Stimulated activated CD4-positive, alpha-beta T cell treated with anti-CD3 and anti-CD28 coated beads, Interleukin-12 subunit alpha, Interleukin-12 subunit beta, amount 100 ng/mL, for 48 hours (primary cell): Measurements from ENCODE around the gene RSPO3.
"Not testable (repeated sequence)": the region's sequence is repeated elsewhere in the genome, so short reads cannot be mapped to it uniquely, and the experiment has no call there.

ENCODE experiments used
- DNase-seq, 3 donors: peaks; one replicate each; pipeline ENCODE4 v3.0.0-alpha.2; 2020; ENCODE audit warnings: low read depth in 2 of 3, low spot score in 1 of 3

Gene RSPO3

DNA sequence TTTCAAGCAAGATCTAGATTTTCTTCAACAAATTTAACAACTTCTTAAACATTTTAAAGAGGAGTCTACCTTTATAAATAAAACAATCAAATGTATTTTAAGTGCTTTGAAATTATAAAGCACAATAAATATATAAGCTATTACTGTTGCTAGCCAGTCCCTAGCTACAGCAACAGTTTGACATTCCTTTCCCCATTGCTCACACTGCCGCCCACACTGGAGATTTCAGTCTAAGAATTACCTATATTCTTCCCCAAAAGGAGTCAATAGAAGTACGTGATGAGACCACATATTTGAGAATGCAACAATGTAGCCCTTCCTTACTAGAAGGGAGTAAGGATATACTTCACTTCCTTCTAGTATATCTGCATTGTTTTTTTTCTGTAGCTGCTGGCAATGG is 82.8 kb downstream of the RSPO3 start:
- no peak for DNase-seq

DNA sequence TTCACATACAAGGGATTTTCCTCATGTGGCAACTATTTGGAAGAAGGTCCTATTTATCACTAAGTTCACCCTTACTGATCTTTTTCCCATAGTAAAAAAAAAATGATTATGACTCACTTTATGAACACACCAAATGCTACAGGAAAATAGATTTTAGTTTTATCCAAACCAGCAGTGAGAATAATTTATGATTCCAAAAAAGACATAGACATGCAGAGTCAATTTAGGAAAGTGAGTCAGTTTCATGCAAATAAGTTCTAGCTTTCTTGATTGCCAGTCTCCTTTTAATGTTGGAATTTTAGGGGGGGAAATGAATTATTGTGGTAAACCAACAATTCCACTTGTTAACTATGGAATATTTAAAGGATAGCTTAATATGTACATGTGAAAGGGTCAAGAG is 84.2 kb downstream of the RSPO3 start:
- no peak for DNase-seq

DNA sequence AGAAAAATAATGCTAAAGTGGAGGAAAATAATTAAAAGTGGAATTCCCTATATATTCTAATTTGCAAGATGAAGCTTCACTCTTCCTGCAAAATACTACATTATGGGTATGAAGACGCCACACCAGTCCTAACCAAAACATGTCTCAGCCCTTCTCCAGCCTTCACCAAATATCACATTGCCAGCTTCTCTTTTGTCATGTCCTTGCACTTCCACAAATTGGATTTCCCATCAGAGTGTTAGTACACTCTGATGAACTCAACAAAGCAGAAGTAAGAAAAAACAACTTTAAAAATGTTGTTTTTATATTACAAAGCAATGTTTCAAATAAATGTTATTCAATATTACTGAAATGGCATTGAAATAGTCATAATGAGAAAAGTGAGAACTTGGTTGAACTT is 85.8 kb downstream of the RSPO3 start:
- no peak for DNase-seq

DNA sequence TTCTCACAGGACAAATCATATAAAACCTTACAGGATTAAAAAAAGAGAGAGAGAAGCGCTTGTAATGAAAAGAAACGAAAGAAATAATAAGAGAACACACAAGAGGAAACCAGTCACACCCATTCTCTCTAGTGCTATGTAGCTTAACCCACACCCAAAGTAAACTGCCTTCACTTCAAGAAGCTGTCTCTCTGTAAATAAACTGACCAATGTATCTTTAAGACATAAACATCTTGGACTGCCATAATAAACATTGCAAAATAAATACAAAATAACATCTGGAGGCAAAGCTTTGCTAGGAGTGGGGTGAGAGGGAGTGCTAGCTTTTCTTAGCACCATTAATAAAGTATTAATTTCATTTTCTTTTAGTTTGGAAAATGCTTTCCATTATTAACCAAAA is 86.6 kb downstream of the RSPO3 start:
- no peak for DNase-seq

DNA sequence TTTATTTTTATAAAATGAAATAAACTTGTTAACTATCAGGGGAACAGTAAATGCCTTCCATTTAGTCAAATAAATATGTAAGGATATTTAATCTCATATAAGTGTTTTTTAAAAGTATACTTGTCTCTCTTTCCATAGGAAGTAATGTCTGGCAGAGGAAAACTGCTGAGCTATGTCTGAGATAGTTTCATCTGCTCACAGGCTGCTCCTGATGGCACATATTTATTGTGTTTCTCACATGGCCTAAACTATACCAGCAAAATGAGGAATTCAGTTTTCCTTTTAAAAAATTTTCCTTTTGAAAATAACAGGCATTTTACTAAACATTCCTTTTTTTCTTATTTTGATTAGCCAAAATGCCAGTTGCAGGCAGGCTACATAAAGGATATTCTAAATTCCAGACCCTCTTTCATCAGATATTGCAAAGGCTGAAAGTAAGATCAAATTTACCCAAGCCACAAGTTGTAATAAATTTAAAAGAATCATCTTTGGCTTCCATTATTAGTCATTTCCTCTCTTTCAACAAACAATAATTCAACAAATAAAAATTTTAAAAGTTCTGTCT is 88.1 kb downstream of the RSPO3 start:
- DNase-seq: no peak

DNA sequence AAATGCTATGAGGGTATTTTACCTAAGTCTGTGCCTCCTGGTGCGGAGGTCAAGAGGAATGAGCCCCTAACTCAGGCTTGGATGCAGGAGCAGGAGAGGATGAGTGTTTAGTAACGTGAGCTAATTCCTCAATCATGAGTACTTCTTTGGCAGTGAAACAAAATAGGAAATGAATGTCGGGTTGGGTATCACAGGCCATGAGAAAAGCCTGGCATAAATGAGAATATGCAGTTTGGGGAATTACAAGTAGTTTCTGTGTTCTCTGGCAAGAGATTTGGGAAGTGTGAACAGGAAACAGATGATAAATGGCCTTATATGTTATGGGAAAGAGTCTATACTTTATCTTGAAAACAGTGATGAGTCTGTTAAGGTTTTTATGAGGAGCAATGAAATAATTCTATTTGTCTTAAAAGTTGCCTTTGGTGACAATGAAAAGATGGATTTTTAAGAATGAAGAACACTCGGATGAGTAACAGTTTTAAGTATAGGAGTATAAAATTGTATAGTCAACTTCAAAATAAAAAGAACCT is 89.2 kb downstream of the RSPO3 start:
- no peak for DNase-seq

DNA sequence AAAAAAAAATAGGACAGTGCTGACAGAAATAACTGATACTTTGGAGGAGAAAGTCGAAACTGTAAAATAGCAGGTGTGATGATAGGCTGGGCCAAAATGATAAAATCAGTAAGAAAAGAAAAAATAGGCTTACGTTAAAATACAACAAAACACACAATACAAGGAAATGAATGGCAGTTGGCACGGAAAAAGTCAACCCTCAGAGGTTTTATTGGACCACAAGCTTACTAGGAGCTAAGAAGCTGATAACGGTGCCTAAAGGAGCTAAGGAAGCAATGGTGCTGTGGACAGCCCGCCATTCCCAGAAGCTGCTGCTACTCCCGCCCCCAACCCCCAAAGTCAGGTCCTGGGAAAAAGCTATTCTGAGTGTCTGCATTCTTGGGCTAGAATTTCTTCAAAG is 92.3 kb downstream of the RSPO3 start:
- no peak for DNase-seq

DNA sequence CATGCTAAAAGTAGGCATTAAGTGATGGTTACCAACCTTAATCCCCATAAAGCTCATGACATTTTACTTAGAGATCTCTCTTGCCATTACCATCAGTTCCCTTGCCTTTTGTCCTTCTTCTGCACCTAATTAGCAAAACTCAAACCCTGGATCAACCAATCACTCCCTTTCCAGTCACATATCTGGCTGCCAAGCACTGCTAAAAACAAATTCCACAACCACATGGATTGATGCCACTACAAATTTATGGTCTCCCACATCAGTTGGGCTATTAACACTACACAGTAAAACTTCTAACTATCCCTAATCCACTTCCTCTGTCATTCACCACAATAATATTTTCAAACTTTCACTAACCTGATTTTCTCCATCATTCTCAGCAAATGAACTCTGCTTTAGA is 93.9 kb downstream of the RSPO3 start:
- no peak for DNase-seq

DNA sequence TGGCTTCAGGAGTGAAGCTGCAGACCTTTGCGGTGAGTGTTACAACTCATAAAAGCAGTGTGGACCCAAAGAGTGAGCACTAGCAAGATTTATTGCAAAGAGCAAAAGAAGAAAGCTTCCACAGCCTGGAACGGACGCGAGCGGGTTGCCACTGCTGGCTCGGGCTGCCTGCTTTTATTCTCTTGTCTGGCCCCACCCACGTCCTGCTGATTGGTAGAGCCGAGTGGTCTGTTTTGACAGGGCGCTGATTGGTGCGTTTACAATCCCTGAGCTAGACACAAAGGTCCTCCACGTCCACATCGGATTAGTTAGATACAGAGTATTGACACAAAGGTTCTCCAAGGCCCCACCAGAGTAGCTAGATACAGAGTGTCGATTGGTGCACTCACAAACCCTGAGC is 95.6 kb downstream of the RSPO3 start:
- not testable (repeated sequence) for DNase-seq

DNA sequence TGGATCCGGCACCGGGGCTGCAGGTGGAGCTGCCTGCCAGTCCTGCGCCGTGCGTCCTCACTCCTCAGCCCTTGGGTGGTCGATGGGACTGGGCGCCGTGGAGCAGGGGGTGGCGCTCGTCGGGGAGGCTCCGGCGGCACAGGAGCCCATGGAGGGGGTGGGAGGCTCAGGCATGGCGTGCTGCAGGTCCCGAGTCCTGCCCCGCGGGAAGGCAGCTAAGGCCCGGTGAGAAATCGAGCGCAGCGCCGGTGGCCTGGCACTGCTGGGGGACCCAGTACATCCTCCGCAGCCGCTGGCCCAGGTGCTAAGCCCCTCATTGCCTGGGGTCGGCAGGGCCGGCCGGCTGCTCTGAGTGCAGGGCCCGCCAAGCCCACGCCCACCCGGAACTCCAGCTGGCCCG is 96.1 kb downstream of the RSPO3 start:
- DNase-seq: not testable (repeated sequence)

DNA sequence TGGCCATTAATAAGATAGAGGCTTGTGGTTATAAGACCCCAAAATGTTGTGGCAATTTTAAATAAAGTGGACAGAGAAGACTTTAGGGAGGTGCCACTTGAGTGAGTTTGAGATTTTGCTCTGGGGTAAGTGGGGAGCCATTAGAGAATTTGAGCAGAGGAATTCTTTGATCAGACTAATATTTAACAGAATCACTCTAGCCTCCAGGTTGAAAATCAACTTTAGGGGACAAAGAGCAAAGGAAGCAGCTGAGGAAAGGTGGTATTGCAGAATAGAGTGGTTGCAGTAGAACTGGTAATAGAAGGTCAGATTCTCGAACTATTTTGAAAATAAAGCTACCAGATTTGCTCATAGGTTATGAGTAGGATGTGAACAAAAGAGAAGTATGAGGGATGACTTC is 97.5 kb downstream of the RSPO3 start:
- no peak for DNase-seq

DNA sequence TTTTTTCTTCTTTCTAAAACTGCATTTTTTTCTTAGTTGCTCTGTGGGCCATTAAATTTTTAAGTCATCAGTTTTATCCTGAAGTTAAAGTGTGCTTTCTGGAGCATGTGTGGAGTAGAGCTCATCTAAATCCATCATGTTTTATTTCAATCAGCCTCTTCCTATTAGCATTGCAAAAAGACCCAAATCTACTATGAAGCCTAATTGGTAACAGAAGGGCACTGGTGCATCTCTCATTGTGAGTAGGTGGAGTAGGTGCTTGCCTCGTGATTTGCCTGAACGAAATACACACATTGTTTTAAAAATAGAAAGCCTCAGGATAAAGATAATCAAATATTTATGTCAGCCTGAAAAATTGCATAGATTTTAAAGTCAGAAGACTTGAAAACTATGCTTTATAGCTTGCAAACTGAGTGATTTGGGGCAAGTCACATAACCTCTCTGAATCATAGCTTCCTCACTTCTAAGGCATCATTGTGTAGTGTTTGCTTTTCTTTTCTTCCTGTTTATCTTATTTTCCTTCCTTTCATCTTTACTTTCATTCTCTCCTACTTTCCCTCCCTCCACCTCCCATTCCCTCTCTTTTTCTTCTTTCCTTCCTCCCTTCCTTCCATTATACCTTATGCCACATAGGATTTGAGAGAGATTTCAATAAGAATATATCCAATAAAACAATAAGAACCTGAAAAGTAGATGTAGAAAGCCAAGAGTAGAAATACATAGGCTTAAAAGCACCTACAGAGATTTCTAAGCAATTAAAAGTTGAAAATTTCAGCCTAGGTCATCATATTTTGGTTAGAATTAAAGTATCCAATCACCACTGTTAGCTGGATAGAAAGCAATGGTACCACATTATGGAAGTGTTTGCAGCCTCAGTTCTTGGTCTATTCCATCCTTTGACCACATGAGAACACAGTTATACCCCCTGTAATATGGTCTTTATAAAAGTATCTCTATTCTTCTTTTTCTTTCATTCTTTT is 98.6 kb downstream of the RSPO3 start:
- no peak for DNase-seq

DNA sequence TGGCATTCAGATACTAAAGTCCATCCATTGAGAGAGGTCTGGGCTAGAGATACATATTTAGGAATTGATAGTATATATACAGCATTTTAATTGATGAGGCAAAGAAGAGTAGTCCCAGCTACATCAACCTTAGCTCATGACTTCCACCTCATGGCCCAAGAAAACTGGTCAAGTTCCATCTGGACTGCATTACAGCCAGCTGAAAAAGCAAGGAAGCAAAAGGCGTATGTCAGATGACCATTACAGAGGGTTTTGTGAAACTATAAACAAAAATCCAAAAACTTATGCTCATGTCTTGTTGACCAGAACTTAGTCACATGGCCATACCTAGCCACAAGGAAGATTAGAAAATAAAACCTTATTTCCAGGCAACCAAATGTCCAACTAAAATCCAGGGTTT is 101.4 kb downstream of the RSPO3 start:
- DNase-seq: no peak

DNA sequence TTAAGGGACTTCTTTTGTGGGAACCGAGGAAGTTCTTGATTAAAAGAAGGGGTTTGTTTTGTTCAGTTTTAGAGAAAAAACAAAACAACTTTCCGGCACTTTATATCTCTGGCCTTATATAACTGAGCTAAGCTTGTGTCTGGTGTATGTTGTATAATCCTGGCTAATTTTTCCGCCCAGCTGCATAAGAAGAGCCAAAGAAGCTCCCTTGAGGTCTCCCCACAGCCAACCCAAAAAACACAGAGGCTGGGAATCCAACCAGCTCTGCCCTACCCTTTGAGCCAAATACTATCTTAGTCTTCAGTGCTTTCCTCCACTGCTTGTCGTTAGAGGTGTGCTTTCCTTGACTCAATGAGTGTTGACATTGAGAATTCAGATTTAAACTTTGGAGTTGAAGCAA is 102.7 kb downstream of the RSPO3 start:
- DNase-seq: no peak

DNA sequence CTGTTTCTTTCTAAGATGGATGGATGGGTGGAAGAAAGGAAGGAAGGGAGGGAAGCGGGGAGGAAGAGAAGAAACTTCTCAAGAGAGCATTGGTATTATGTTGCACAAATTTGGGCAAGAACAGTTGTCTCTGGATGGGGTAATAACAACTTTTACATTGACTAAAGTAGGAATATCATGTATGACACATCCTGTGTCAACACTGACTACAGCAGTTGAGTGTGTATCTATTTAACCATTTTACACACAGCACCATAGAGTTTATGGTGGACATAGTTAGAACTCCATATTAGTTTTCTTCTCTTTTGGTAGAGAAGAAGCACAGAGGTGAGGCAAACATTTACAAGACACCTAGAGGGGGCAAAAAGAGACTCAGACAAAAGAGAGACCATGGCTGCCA is 103.9 kb downstream of the RSPO3 start:
- DNase-seq: no peak

DNA sequence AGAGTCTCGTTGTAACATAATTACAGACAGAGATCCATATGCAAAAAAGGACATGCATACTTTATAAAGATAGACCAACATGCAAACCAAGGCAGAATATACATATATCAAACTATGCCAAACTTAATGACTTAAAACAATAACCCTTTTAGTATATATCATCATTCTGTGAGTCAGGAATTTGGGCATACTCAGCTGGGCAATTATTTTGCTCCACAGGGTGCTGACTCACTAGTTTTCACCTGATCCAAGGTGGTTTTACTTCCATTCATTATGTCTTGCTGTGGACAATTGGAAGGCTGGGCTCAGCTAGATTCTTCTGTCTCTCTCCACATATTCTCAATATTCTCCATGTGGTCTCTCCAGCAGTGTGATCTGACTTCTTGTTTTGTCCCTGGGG is 107.0 kb downstream of the RSPO3 start:
- DNase-seq: no peak

DNA sequence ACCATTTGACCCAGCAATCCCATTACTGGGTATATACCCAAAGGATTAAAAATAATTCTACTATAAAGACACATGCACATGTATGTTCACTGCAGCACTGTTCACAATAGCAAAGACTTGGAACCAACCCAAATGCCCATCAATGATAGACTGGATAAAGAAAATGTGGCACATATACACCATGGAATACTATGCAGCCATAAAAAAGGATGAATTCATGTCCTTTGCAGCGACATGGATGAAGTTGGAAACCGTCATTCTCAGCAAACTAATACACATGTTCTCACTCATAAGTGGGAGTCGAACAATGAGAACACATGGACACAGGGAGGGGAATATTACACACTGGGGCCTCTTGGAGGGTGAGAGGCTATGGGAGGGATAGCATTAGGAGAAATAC is 115.3 kb downstream of the RSPO3 start:
- DNase-seq: not testable (repeated sequence)

DNA sequence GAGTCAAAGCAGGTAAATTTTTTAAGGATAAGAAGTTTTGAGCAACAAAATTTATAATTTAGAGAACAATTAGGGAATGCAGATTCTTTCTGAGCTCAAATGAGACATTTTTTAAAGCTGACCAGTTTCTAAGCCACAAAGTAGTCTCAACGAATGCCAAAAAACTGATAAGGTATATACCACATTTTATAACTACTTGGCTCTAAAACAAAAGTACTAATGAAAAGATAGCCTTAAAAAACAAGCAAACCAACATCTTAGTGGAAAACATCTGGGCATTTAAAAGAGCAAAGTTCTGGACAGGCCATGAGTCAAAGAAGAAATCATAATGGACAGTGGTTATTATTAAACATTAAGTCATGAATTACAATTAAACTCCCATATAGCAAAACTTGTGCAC is 125.0 kb downstream of the RSPO3 start:
- no peak for DNase-seq
